ENCODE data around the gene KIF2A. TPM values are rescaled to one million over a fixed set of nuclear protein-coding genes. Genes with fewer than 3 reads are reported as not detected.

Gene KIF2A
- total RNA-seq, 1 donor from 2014 or later: 53.4 TPM

DNA sequence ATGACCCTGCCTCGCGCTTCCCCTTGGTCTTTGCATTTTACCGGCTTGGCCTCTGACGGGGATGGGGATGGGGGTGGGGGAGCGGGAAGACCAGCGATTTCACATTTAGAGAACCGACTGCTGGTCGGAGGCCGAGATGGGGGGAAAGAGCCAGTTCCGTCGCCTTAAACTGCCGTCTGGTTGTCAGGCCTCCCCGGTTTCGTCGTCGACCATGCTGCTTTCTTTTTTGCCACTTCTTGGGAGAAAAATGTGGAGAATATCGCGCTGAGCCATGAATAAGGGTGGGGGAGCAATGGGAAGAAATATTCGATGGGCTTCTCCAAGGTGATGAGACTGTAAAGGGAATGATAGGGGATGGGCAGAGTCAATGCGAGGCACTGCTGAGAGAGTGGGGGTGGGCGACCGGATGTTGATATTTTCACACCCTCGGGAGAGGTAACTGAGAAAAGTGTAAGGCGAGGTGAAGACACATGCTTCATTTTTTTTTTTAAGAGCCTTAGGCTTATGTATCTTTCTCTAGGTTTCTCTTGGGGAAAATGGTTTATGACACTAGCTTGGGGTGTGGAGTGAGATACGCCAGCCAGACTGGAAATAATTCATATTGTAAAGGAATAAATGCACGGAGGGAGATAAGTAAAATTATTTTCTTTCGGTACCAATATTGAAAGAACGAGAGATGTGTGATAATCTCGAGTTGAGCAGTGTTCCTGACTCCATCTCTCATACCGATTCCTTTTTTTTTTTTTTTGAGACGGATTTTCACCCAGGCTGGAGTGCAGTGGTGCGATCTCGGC lies 1.1 kb downstream of the KIF2A start:
- TF ChIP-seq, protein P1, sequence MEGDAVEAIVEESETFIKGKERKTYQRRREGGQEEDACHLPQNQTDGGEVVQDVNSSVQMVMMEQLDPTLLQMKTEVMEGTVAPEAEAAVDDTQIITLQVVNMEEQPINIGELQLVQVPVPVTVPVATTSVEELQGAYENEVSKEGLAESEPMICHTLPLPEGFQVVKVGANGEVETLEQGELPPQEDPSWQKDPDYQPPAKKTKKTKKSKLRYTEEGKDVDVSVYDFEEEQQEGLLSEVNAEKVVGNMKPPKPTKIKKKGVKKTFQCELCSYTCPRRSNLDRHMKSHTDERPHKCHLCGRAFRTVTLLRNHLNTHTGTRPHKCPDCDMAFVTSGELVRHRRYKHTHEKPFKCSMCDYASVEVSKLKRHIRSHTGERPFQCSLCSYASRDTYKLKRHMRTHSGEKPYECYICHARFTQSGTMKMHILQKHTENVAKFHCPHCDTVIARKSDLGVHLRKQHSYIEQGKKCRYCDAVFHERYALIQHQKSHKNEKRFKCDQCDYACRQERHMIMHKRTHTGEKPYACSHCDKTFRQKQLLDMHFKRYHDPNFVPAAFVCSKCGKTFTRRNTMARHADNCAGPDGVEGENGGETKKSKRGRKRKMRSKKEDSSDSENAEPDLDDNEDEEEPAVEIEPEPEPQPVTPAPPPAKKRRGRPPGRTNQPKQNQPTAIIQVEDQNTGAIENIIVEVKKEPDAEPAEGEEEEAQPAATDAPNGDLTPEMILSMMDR (IDR thresholded peaks at IDR 0.05; ENCODE audit: insufficient read depth, low read length, poor library complexity, severe bottlenecking): no peak
- Histone ChIP-seq H3K36me3 (ENCODE audit: control insufficient read depth, insufficient read depth, low read length) (no peaks in the 10 kb centered on the region), H3K27me3 (ENCODE audit: control insufficient read depth, insufficient read depth, low read length) (no peaks in the 10 kb centered on the region), H3K4me3 (ENCODE audit: low read depth, low read length) (peak overlapping the region; percentile 99)
- no peak for DNase-seq (ENCODE audit: low read depth)

- Histone ChIP-seq H3K27me3 (ENCODE audit: control insufficient read depth, insufficient read depth, low read length) (no peaks in the 10 kb centered on the region), H3K4me3 (ENCODE audit: low read depth, low read length) (no peak overlapping the region), H3K36me3 (ENCODE audit: control insufficient read depth, insufficient read depth, low read length) (no peaks in the 10 kb centered on the region)
- no peak for DNase-seq (ENCODE audit: low read depth)
- TF ChIP-seq, protein P1 (IDR thresholded peaks at IDR 0.05; ENCODE audit: insufficient read depth, low read length, poor library complexity, severe bottlenecking): no peak
Observed at GRCh38 chr5:62308439-62308838, 2.4 kb downstream of the KIF2A start.

GRCh38 chr5:62309107-62309506 lies 3.1 kb downstream of the KIF2A start:
- Histone ChIP-seq H3K27me3 (ENCODE audit: control insufficient read depth, insufficient read depth, low read length) (no peaks in the 10 kb centered on the region), H3K36me3 (ENCODE audit: control insufficient read depth, insufficient read depth, low read length) (no peaks in the 10 kb centered on the region), H3K4me3 (ENCODE audit: low read depth, low read length) (no peak overlapping the region)
- TF ChIP-seq, protein P1 (IDR thresholded peaks at IDR 0.05; ENCODE audit: insufficient read depth, low read length, poor library complexity, severe bottlenecking): no peak
- no peak for DNase-seq (ENCODE audit: low read depth)

DNA sequence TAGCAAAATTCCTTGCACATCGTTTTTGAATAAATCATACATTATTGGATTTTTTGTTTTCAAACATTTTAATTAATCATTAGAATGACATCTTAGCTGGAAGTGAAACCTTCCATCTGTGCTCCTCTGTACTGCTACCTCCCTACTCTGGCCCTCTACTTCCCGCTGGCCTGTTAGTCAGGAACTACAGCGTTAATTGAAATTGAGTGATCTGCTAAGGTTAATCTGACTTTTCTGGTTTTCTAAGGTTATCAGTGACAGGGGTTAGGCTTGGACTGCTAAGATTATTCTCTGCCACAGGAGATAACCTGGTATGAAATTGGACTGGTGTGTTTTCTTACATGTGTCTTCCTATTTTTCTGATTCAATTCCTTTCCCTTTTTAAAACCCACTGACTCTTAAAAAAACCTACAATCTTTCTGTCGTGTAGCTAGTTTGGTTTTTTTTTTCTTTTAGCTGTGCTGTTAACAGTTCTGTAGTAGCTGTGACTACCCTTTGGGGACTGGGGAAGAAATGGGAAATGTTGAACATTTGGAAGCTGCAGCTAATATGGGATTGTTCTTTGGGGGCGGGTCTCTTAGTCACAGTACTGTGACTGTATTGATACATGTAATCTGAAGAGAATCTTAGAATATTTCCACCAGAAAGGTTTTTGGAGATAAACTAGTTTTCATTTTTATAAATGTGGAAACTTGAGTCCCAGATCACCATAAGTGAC lies 4.6 kb downstream of the KIF2A start:
- no peak for DNase-seq (ENCODE audit: low read depth)
- TF ChIP-seq, protein P1 (IDR thresholded peaks at IDR 0.05; ENCODE audit: insufficient read depth, low read length, poor library complexity, severe bottlenecking): no peak
- Histone ChIP-seq H3K36me3 (ENCODE audit: control insufficient read depth, insufficient read depth, low read length) (no peaks in the 10 kb centered on the region), H3K27me3 (ENCODE audit: control insufficient read depth, insufficient read depth, low read length) (no peaks in the 10 kb centered on the region), H3K4me3 (ENCODE audit: low read depth, low read length) (no peak overlapping the region)

DNA sequence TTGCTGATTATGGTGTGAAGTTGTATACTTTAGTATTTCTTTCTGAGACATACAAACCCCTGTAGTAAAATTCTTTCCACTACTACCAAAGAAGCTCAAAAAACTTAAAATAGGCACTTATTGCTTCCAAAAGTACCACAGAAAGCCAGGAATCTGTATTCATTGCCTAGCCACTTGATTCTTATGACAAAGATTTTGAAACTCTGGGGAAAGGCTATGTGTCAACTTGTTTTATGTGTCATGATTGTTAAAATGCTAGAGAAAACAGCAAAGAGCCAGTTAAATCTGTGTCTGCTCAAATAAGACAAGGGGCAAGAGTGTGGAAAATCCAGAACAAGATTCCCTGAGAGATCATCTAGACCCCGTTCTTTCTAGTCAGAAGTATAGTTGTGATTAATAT lies 6.0 kb downstream of the KIF2A start:
- no peaks in the 10 kb centered on the region for H3K36me3 ChIP-seq (ENCODE audit: control insufficient read depth, insufficient read depth, low read length)
- DNase-seq (ENCODE audit: low read depth): no peak
- no peaks in the 10 kb centered on the region for H3K27me3 ChIP-seq (ENCODE audit: control insufficient read depth, insufficient read depth, low read length)
- no peak overlapping the region for H3K4me3 ChIP-seq (ENCODE audit: low read depth, low read length)
- TF ChIP-seq, protein P1 (IDR thresholded peaks at IDR 0.05; ENCODE audit: insufficient read depth, low read length, poor library complexity, severe bottlenecking): no peak

Measured in kidney epithelial cell (primary cell).